Stimulated activated naive CD4-positive, alpha-beta T cell treated with Interleukin-2 at 50 U/mL for 16 hours (primary cell): ENCODE measurements around the gene UST.
"Not testable (repeated sequence)": the region's sequence is repeated elsewhere in the genome, so short reads cannot be mapped to it uniquely, and the experiment has no call there.

Experiments
- DNase-seq: peaks from one replicate; lab custom pipeline; 2025; lab: John Stamatoyannopoulos, UW

UST gene

GRCh38 chr6:148868901-148869300 lies 122.1 kb downstream of the UST start:
- DNase-seq = no peak

- no peak for DNase-seq
These were observed 122.8 kb downstream of the UST start for GRCh38 chr6:148869585-148869984.

- DNase-seq = no peak
These were observed 126.3 kb downstream of the UST start for GRCh38 chr6:148873154-148873553.

GRCh38 chr6:148873868-148874267 lies 127.0 kb downstream of the UST start:
- no peak for DNase-seq

DNA sequence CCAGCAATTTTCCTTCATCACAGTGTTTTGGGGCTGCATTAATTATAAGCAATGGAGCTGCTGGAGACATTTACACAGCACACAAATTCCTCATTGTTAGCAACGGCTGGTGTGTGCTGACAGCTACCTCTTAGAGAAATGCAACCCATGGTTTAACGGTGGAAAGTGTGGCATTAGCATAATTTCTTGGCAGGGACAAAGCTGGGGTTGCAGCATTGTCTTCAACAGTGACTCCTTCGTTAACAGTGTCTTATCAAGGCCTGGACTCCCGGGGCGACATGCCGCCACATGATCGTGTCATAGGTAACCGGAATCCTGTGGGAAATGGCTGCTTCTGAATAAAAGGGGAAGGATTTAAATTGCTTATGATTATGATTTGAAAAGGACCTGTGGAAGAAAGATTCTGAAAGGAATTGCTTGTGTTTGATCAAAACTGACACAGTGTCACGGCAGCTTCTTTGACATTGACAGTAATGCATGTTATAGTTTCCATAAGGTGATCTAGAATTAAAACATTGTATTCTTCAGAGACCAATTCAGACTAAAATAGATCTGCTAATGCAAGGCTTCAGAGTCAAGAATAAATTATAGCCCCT lies 128.0 kb downstream of the UST start:
- no peak for DNase-seq

DNA sequence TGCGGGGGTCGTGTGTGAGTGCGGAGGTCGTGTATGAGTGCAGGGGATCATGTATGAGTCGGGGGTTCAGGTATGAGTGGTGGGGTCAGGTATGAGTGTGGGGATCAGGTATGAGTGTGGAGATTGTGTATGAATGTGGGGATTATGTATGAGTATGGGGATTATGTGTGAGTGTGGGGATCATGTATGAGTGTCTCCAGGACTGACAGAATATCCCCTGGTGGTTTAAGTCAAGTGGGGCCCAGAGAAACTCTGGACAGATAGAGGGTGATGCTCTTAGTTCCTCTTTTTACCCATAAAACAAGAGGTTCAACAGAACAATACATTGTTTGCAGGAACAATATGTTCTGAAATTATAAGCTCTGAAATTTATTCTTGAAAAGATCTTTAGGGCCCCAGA lies 131.9 kb downstream of the UST start:
- no peak for DNase-seq

DNA sequence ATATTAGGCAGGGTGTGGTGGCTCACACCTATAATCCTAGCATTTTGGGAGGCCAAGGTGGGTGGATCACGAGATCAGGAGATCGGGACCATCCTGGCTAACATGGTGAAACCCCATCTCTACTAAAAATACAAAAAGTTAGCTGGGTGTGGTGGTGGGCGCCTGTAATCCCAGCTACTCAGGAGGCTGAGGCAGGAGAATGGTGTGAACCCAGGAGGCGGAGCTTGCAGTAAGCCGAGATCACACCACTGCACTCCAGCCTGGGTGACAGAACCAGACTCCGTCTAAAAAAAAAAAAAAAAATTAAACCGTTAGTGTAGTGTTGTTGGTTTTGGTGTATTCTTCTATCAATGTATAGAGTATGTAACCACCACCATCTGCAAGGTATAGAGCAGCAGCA lies 133.9 kb downstream of the UST start:
- not testable (repeated sequence) for DNase-seq

- no peak for DNase-seq
These were observed 134.9 kb downstream of the UST start for GRCh38 chr6:148881593-148882311.

DNA sequence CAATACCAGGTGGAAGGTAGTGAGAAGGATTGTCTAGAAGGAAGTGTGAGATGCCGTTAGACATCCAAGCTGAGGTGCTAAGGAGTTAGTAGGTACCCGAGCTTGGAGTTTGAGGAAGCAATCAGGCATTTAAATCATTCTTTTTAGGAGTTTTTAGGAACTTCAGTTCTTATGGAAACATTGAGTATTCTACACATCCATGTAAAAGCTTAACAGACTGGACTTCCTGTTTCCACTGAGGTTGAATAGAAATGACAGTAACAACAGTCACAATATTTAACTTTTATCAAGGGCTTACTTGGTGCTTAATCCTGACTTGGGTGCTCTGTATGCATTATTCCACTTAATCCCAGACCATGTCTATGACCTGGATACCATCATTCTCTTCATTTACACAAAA lies 136.4 kb downstream of the UST start:
- no peak for DNase-seq

DNA sequence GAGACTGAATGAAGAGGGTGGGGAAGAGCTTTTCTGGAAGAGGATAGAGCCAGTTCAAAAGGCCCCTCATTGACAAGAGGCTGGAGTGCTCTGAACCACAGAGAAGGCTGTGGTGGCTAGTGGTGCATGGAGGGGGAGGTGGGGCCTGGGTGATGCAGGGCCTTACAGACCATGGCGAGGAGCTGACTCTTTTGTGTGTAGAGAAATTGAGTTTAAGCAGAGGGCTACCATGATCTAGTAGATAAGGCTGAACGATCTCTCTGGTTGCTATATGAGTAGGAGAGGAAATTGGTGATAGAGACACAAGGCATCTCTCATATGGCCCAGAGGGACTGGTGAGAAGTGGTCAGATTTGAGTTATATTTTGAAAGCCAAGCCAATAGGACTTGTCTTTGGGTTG lies 137.6 kb downstream of the UST start:
- no peak for DNase-seq

GRCh38 chr6:148885136-148885865 lies 138.5 kb downstream of the UST start:
- DNase-seq = no peak

GRCh38 chr6:148885925-148886845 lies 139.4 kb downstream of the UST start:
- no peak for DNase-seq

DNA sequence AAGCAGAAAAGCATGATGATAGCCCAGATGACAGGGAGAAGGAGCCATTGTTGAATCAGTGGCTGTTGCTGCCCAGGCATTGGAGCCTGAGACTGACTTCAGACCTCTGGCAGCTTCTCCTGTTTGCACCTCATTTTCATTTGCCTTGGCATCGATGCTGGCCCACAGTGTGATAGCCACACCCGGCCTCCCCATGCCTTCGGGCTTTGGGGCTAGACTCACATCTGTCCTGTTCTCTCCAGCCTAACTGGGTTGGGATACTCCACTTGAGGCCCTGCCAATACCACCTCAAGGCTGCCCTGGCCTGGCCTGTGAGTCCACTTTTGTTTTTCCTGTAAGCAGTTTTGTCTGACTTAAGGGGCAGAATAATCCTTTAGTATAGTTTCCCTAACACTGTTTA lies 140.4 kb downstream of the UST start:
- no peak for DNase-seq

DNA sequence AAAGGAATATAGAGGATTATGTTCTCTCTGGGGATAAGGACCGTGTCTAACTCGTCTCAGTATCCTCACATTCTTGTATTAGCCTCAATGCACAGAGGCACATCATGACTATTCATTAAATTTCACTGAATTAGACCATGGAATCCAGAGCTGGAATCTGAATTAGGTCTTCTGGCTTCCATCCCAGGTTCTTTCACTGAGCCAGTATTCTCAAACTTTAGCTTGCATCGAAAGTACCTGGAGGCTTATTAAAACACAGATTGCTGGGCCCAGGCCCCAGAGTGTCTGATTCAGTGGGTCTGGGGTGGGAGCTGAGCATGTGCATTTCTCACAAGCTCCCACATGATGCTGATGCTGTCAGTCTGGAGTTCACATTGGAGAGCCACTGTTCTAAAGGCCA lies 142.0 kb downstream of the UST start:
- DNase-seq = no peak

DNA sequence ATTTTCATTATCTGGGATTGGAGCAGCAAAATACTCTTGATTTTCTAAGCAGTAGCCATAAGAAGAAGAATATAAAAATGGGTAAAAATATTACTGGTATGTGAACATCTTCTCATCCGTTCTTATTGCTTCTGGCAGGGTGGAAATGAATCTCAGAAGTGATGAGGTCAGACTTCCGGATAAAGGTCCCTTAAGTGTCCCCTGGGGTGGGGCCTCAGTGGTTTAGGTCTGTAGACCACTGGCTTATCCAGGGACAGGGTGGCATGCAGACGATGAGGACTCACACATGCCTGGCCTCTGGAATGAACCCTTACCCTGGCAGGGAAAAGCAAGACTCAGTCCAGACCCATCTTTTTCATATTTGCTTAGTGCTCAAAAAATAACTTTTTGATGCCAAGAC lies 143.3 kb downstream of the UST start:
- no peak for DNase-seq

GRCh38 chr6:148890652-148891404 lies 144.0 kb downstream of the UST start:
- DNase-seq = no peak

DNA sequence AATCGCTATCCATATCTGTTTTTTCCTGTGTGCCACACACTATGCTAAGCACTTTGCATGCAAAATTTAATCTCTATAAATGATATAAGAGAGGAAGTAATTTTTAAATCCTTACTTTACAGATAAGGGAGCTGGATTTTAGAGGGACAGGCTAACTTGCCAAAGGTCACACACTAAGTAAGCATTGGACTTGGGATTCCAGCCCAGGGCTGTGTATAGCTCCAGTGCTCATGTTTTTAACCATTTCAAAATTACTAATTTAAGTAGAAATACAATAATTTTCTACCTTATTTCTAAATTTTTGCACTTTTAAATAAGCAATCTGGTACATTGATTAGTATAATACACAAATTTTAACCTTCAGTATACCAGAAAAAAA lies 144.6 kb downstream of the UST start:
- DNase-seq = no peak

GRCh38 chr6:148892247-148892646 lies 145.4 kb downstream of the UST start:
- no peak for DNase-seq

DNA sequence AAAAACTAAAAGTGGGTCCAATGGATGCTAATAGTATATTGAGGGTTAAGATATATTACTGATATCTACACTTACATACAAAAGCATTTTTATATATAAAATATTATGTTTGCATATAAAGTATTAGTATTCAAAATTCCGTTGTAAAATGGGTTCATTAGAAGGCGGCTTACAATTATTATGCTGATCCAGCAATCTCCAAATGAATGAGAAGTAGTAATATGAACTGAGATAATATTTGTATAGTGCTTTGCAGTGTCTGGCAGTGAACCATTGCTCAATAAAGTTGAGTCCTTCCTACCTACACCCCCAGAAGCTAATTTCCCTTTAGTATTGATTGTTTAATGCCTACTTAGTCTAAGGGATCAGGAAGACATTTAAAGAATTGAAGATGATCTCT lies 146.2 kb downstream of the UST start:
- DNase-seq = no peak

- DNase-seq = no peak
These were observed 146.7 kb downstream of the UST start for GRCh38 chr6:148893481-148893880.

DNA sequence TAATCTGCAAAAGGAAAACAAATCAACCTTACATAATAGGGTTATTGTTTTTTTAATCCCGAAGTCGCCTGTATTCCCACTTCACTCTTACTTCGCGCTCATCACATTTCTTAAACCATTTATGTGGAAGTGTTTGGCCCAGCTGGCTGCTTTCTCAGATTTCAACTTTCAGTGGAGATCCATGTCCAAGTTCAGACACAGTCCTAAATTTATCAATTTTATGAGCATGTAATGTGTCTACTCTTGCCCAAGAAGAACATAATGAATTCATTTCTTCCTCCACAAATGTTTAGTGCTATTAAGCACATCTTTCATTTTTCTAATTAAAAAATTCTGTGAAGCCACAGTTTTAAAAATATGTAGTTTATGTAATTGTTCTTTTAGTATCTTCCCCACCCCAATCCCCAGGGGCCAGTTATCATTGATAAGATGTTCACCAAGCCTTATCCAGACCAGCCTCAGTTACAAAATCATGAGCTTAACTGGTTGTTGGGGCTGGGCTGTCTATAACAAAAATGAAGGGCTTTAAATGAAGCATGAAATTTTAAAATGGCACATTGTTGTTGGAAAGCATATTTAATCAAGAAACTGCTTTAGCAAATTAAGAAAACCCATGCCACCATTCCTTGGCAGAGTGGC lies 151.7 kb downstream of the UST start:
- DNase-seq = no peak
